GM12874 (cell line): ENCODE data around the gene DYNLT1.

ENCODE experiments used
- TF ChIP-seq, protein P1 (sequence below): IDR thresholded peaks from 2 replicates; pipeline ENCODE4 v1.5.1; 2011; ENCODE audit warnings: low read depth, mild to moderate bottlenecking, control low read depth, low read length, moderate library complexity; ENCODE audit not compliant: insufficient read depth

DYNLT1 gene

DNA sequence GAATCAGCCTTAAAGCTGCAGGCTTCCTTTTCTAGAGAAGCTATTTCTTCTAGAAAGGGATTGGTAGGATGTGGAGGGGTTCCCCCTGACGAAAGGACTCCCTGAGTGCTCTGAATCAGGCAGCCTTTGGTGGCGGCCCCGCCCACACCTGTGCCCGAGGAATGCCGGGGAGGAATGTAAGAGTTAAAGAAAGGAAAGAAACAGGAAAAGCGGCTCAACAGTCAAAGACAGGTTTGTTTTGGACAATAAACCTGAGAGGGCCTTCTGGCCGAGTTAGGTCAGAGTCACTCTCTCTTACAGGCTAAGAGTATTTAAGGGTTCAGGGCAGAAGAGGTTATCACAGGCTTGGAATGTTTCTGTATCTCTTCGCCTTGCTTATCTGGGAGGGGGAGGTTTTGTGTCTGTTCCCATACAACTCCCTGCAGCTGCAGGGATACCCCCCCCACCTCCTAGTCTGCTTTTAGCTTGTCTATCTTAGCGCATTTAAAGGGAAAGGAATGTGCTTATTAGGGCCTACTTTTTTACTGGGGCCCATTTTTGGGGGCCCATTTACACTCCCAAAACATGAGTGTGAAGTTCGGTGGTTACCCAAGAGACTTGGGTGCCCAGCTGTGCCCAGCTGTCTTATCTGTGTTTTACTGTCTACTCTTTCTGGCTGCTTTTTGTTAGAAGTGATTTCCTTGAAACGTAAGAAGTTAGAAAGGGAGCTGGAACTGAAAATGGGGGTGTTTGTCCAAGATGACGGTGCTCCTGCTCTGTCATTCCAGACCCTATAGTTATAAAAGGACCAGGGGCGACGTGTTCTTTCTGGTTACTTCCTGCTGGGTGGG lies 32.8 kb downstream of the DYNLT1 start:
- TF ChIP-seq, protein P1, sequence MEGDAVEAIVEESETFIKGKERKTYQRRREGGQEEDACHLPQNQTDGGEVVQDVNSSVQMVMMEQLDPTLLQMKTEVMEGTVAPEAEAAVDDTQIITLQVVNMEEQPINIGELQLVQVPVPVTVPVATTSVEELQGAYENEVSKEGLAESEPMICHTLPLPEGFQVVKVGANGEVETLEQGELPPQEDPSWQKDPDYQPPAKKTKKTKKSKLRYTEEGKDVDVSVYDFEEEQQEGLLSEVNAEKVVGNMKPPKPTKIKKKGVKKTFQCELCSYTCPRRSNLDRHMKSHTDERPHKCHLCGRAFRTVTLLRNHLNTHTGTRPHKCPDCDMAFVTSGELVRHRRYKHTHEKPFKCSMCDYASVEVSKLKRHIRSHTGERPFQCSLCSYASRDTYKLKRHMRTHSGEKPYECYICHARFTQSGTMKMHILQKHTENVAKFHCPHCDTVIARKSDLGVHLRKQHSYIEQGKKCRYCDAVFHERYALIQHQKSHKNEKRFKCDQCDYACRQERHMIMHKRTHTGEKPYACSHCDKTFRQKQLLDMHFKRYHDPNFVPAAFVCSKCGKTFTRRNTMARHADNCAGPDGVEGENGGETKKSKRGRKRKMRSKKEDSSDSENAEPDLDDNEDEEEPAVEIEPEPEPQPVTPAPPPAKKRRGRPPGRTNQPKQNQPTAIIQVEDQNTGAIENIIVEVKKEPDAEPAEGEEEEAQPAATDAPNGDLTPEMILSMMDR, result no peak

DNA sequence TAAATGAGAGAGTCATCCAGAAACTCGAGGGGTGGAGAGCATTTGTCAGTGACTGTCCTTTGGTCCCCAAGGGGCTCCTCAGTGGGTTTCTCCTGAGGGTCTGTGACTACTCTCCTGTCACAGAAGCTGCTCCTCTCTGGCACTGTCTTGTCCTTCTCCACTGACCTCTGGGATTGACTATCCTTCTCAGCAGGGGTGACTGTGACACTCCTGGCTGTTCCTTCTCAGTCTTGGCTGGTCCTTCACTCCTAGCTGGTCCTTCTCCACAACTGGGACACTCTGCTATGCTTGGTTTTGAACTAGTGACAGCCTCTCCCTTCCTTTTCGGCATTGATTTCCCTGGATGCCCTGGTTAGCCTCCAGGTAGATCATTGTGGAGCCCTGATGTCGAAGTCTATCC lies 33.5 kb downstream of the DYNLT1 start:
- TF ChIP-seq, protein P1, result no peak

DNA sequence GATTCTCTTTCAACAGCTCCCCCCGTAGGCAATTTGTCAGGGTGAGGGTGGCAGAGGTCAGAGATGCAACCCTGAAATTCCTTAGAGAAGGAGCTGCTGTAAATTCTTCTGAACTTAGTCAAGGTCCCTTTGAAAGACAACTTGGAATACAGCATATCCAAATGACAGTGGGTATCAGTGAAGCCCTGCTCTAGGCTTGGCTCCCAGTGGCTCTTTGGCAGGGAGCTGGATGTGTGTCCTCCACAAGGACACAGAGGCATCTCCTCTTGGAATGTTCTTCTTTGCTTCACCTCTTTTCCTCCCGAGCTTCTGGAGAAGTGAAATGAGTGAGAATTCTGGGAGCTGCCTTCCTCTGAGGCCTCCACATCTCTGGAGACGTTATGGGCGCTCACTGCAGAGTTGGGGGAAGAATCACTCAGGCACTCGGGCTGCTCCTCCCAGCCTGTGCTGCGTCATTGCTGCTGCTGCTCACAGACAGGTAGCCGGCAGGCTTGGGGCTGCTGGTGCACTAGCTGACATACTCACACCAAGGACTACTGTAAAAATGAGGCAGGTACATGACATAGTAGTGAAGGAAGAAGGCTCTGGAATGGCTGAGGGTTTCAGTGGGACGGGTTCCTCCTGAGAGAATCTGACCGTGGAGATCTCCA lies 34.1 kb downstream of the DYNLT1 start:
- TF ChIP-seq, protein P1, result no peak

DNA sequence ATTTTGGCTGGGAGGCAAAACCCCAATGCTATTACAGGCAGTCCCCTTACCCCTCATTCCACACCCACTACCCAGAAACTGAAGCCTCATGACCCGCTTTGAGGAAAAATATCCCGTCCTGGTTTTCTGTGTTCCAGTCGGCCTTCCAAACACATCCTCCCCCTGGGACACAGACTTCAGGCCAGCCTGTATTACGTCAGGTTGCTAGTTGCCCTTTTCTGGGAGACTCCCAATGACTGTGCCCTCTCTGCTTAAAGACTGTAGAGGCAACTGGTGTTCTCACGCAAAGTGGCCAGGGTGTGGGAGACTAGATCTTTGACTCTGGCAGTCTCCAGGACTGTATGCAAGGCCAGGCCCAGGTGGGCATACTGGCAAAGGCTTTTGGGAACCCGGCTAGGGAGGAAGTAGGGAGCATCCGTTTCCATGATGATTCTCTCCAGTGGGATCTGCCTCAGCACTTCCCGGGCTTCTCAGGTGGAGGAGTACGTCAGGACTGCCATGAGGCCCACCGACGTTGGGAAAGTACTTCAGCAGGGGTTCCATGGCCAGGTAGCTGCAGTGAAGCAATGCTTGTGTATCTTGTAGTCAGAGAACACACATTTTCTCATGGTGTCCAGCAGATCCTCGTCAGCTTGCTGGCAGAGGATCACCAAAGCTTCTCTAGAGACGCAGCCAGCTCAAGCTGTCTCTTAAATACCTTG lies 34.9 kb downstream of the DYNLT1 start:
- TF ChIP-seq, protein P1, result no peak

DNA sequence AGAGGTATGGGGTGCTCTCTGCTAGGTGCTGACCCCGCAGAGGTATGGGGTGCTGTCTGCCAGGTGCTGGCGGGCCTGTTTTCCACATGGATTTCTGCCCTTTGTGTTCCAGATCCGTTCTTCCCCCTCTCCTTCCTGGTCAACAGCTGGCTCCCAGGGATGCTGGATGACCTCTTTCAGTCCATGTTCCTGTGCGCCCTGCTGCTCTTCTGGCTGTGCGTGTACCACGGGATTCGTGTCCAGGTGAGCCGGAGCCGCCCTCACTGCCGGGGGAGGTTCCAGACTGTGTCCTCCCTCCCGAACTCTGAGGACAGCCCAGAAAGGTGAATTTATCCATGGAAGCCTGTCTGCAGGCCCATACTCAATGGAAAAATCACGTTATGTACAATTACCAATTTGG lies 36.3 kb downstream of the DYNLT1 start:
- TF ChIP-seq, protein P1, result no peak

DNA sequence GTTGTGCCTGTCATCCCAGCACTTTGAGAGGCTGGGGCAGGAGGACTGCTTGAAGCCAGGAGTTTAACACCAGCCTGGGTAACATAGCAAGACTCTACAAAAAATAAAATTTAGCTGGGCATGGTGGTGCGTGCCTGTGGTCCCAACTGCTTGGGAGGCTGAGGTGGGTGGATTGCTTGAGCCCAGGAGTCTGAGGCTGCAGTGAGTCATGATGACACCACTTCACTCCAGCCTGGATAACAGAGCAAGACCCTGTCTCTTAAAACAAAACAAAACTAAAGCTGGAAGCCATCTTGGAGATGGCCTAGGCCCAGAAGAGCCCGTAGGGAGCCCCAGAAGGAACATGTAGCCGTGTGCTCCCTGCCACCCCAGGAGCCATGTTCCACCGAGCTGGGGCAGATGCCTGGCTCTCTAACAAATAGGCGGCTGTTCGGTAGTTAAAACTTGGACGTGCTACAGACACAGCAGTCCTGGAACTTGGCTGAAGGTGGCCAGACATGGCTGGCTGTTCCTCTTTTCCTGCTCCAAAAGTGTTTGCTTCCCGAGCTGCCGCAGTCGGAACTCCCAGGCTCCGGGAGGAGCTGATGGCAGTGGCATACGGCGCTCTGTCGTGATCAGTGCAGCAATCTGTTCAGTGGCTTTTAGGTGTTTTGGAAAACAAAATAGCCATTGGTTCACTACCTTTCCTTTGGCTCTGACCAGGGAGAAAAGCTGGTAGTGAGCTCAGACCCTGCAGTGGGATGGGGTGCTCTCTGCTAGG lies 37.0 kb downstream of the DYNLT1 start:
- TF ChIP-seq, protein P1, result no peak
